A549 treated with GW870086 at 1 μM for 4 hours (cell line): ENCODE results near the gene SULT1E1. TPM values are rescaled to one million over a fixed set of nuclear protein-coding genes. Genes with fewer than 3 reads are reported as not detected.

Source experiments
- total RNA-seq: library from RNA; stranded (reverse); fragments of 200-300 nt; extraction: Qiagen RNA extraction; gene quantifications from 5 replicates; pipeline ENCODE4 v1.2.3, GENCODE V29; 2022; ENCODE audit warnings: low read depth

Gene SULT1E1, protein sequence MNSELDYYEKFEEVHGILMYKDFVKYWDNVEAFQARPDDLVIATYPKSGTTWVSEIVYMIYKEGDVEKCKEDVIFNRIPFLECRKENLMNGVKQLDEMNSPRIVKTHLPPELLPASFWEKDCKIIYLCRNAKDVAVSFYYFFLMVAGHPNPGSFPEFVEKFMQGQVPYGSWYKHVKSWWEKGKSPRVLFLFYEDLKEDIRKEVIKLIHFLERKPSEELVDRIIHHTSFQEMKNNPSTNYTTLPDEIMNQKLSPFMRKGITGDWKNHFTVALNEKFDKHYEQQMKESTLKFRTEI
- not detected in 5 replicates for total RNA-seq

DNA sequence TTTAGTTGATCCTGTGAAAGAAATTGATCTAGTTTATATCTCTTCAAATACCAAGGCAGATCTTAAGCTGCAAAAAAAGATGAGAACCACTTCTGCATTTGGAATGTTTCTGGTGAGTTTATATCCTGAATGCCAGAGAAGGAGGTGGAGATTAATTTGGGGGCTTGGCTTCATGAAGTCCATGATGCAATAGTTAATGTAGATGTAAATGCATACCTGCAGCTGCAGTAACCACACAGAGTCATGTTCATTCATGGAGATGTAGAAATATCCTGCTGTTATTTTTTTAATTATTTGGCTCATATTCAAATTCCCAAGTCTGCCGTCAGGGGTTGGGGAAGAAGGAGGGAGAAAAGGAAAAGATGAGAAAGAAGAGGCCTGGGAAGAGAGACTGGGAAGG is at the start of gene SULT1E1:
SULT1E1 (minus strand) TSS at position 94 of the 400 bp plus-strand sequence. CDS start 2,501 bp downstream, outside the sequence.

Other genes with a start within 250 kb of the SULT1E1 start
- gene UGT2A2, start 220.5 kb downstream of the SULT1E1 start, total RNA-seq: not detected in 5 replicates
- not detected in 5 replicates for gene UGT2A1, start 206.9 kb downstream of the SULT1E1 start, total RNA-seq
- gene SULT1B1, start 99.5 kb downstream of the SULT1E1 start, total RNA-seq: 0.02 TPM in 2 of 5 replicates, not detected in the others
- not detected in 5 replicates for gene CSN1S1, start 70.9 kb upstream of the SULT1E1 start, total RNA-seq
- gene CSN2, start 105.6 kb upstream of the SULT1E1 start, total RNA-seq: not detected in 5 replicates
- not detected in 5 replicates for gene STATH, start 135.8 kb upstream of the SULT1E1 start, total RNA-seq
- not detected in 5 replicates for gene HTN3, start 168.3 kb upstream of the SULT1E1 start, total RNA-seq
- gene HTN1, start 190.3 kb upstream of the SULT1E1 start, total RNA-seq: not detected in 5 replicates